Body of pancreas (tissue), 4 donors: ENCODE measurements around the gene DZIP1L.

Experiments used
- CTCF ChIP-seq, 7 experiments: fragments of 450-650 bp in 4 of 7; fragments of 200-600 bp in 3 of 7; sonication (generic) in 3 of 7; IDR thresholded peaks; one replicate each; pipeline ENCODE4 v1.5.1; 2016 to 2019; ENCODE audit warnings: antibody characterized with exemption in 7 of 7
- POLR2A ChIP-seq, 3 donors: fragments of 450-650 bp; IDR thresholded peaks; one replicate each; pipeline ENCODE4 v1.6.1; 2016; ENCODE audit warnings: antibody characterized with exemption in 3 of 3, mild to moderate bottlenecking in 2 of 3

- no peak for TF ChIP-seq CTCF (IDR thresholded peaks at IDR 0.05)
- no peak for TF ChIP-seq POLR2A (IDR thresholded peaks at IDR 0.05)
Measured at GRCh38 chr3:138046085-138046484, 69.3 kb downstream of the DZIP1L start.
